ENCODE data around the gene MLC1. TPM values are rescaled to one million over a fixed set of nuclear protein-coding genes. Genes with fewer than 3 reads are reported as not detected.
A peak's percentile ranks its signal among the peaks of the same experiment; 100 is the strongest.

Gene MLC1
- total RNA-seq, 4 donors from 2014 or later: not detected

- no peaks in the 10 kb centered on the region for H3K36me3 ChIP-seq
- TF ChIP-seq, protein P1, sequence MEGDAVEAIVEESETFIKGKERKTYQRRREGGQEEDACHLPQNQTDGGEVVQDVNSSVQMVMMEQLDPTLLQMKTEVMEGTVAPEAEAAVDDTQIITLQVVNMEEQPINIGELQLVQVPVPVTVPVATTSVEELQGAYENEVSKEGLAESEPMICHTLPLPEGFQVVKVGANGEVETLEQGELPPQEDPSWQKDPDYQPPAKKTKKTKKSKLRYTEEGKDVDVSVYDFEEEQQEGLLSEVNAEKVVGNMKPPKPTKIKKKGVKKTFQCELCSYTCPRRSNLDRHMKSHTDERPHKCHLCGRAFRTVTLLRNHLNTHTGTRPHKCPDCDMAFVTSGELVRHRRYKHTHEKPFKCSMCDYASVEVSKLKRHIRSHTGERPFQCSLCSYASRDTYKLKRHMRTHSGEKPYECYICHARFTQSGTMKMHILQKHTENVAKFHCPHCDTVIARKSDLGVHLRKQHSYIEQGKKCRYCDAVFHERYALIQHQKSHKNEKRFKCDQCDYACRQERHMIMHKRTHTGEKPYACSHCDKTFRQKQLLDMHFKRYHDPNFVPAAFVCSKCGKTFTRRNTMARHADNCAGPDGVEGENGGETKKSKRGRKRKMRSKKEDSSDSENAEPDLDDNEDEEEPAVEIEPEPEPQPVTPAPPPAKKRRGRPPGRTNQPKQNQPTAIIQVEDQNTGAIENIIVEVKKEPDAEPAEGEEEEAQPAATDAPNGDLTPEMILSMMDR (IDR thresholded peaks at IDR 0.05): no peak
- TF ChIP-seq POLR2A (IDR thresholded peaks at IDR 0.05): no peak
- H3K27ac ChIP-seq: no peak overlapping the region
- DNase-seq: no peak
- peaks cover 0 to 5% (median 2%) of the 10 kb centered on the region in 4 donors for H3K4me1 ChIP-seq
- peaks cover 0 to 8% of the 10 kb centered on the region in 2 donors for H3K27me3 ChIP-seq
- H3K4me3 ChIP-seq: no peak overlapping the region
- no peaks in the 10 kb centered on the region for H3K9me3 ChIP-seq
Measured at GRCh38 chr22:50061141-50061823, 23.9 kb downstream of the MLC1 start.

DNA sequence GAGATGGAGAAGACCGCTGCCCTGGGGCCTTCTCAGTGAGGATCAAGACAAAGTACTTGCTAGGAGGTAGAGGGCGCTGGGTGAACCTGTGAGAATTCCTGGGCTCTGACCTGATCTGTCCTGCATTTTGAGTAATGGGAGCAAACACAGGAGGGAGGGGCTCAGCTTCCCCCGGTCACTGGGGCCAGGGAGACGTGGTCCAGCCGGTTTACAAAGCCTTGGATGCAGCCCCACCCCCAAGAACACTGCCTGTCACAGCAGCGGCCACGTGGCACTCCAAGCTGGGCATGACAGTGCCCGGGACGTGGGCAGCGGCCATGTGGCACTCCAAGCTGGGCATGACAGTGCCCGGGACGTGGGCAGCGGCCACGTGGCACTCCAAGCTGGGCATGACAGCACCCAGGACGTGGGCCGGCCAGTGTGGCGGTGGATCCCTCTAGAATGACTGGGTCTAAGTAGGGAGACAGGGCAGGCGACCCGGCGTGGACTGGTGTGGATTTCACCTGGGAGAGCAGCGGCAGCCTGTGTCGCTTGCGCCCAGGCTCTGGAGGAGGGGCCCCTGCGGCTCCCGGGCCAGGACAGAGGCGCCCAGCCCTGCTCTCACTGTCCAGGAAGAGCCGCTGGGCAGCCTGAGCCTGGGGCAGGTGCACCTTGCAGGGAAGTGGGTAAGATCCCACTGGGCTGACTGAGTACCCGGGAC lies 24.6 kb downstream of the MLC1 start:
- Histone ChIP-seq H3K36me3 (no peaks in the 10 kb centered on the region), H3K27me3 (peaks cover 0 to 8% of the 10 kb centered on the region in 2 donors), H3K4me3 (no peak overlapping the region), H3K4me1 (peaks cover 0 to 5% (median 2%) of the 10 kb centered on the region in 4 donors), H3K9me3 (no peaks in the 10 kb centered on the region), H3K27ac (no peak overlapping the region)
- no peak for TF ChIP-seq POLR2A (IDR thresholded peaks at IDR 0.05)
- TF ChIP-seq, protein P1 (IDR thresholded peaks at IDR 0.05): no peak
- no peak for DNase-seq

GRCh38 chr22:50059881-50060262 lies 25.4 kb downstream of the MLC1 start:
- no peak overlapping the region for H3K27ac ChIP-seq
- H3K27me3 ChIP-seq: peaks cover 0 to 8% of the 10 kb centered on the region in 2 donors
- no peak for TF ChIP-seq POLR2A (IDR thresholded peaks at IDR 0.05)
- TF ChIP-seq, protein P1 (IDR thresholded peaks at IDR 0.05): no peak
- no peak for DNase-seq
- peaks cover 0 to 5% (median 2%) of the 10 kb centered on the region in 4 donors for H3K4me1 ChIP-seq
- no peak overlapping the region for H3K4me3 ChIP-seq
- no peaks in the 10 kb centered on the region for H3K9me3 ChIP-seq
- H3K36me3 ChIP-seq: no peaks in the 10 kb centered on the region

DNA sequence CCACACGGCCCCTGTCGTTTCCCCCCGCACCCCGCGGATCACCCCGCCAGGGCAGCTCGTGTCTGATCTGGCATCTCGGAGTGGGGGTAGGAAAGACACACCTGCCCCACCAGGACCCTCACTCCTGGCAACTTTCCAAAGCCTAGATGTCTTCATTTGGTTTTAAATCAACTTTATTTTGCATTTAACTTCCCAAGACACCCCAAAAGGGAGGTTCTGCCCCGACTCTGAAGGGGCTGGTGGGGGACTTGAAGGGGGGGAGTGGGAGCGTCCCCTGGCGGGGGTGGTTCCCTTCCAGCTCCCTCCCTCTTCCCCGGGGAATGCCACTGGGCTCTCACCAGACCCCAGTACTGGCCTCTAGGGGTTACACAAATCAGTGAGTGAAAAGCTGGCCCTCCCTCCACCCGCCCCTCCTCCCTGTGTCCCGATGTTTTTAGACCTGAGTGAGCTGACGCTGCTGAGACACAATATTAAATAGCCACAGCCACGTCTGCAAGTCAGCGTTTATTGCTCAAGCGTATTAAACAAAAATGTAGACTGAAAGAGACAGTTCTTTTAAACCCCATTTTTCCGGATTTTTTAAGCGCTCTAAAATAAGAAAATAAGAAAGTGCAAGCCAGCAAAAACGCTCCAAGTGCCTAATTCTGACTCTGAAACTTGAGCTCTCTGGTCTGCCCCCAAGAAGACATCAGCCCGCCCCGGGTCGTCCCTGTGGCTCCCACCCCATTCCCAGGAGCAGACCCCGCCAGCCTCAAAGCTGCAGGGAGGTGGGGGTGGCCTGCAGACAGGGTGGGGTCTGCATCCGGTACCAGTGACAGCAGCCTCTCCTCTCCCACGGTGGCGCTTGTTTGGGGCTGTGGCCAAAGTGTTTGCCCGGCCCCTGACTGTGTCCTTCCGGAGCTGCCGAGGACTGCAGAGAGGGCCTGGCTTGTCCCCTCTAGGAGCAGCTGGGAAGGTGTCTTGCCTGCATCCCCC lies 26.0 kb downstream of the MLC1 start:
- peaks cover 0 to 8% of the 10 kb centered on the region in 2 donors for H3K27me3 ChIP-seq
- DNase-seq: no peak
- H3K36me3 ChIP-seq: no peaks in the 10 kb centered on the region
- peaks cover 0 to 5% (median 2%) of the 10 kb centered on the region in 4 donors for H3K4me1 ChIP-seq
- no peak overlapping the region for H3K27ac ChIP-seq
- TF ChIP-seq POLR2A (IDR thresholded peaks at IDR 0.05): no peak
- TF ChIP-seq, protein P1 (IDR thresholded peaks at IDR 0.05): no peak
- peak overlapping the region in 2 of 4 donors; percentile 1 to 33 for H3K4me3 ChIP-seq
- no peaks in the 10 kb centered on the region for H3K9me3 ChIP-seq
